Measurements from ENCODE around the gene BMP2K.

The BMP2K gene

DNA sequence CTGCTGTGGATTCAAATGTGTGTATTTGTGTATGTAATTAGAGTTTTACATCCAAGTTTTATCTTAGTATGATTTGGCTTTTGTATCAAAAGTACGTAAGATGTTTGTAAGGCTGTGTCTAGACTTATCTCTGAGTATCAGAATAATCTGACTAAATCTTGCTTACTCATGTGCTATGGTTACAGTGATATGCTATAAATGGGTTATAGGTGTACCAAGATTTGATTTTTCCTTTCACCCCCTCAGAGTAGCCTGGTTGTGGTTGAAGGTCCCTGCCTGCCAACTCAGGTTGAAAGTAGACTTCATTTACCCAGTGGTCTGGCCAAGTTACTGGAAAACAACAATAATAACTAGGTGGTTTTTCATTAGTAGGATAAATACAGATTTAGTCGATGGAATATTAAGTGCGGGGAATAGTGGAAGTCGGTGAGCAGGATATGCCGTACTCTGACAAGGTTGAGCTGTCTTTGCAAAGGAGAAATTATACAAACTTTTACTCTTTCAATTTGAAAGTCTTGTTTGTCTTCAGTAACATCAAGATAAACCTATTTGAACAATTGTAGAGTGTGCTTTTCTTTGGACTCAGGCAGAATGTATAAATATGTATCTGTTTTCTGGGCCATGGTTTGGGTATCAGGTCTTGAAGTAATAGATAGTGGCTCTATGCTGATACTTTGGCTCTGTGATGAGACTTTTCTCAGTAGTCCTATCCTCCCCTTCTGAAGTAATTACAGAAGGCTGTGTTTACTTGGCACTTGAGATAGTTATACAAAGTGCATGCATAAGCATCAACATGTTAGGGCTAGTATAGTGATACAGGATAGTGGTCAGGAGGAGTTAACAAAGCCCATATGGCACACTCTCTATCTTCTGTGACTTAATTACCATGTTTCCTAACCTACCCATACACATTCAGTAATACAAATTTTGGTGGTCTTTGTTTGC is 23.7 kb downstream of the BMP2K start:
- TF ChIP-seq, protein P1, sequence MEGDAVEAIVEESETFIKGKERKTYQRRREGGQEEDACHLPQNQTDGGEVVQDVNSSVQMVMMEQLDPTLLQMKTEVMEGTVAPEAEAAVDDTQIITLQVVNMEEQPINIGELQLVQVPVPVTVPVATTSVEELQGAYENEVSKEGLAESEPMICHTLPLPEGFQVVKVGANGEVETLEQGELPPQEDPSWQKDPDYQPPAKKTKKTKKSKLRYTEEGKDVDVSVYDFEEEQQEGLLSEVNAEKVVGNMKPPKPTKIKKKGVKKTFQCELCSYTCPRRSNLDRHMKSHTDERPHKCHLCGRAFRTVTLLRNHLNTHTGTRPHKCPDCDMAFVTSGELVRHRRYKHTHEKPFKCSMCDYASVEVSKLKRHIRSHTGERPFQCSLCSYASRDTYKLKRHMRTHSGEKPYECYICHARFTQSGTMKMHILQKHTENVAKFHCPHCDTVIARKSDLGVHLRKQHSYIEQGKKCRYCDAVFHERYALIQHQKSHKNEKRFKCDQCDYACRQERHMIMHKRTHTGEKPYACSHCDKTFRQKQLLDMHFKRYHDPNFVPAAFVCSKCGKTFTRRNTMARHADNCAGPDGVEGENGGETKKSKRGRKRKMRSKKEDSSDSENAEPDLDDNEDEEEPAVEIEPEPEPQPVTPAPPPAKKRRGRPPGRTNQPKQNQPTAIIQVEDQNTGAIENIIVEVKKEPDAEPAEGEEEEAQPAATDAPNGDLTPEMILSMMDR (IDR thresholded peaks at IDR 0.05; ENCODE audit: low read length, missing control alignments): no peak
- H3K4me3 ChIP-seq (replicated peaks; ENCODE audit: low read depth, low read length): no peak overlapping the region
- DNase-seq (ENCODE audit: low read depth): no peak

DNA sequence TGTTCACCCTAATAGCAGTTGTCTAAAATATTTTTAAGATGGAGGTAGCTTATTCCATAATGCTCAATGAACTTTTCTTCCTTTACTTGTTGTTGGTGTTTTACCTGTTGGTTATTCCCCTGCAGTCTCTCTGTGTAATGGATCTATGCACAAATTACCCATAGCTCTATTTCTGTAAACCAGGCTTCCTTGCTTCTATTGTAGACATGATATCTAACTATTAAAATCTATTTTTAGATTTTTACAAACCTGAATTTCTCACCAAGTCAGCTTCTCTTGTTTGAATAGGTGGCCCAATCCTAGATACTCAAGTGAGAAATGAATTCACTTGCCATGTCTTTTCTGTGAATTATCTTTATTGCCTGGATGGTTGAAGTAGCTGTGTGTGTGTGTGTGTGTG is 24.8 kb downstream of the BMP2K start:
- TF ChIP-seq, protein P1 (IDR thresholded peaks at IDR 0.05; ENCODE audit: low read length, missing control alignments): no peak
- H3K4me3 ChIP-seq (replicated peaks; ENCODE audit: low read depth, low read length): no peak overlapping the region
- no peak for DNase-seq (ENCODE audit: low read depth)

DNA sequence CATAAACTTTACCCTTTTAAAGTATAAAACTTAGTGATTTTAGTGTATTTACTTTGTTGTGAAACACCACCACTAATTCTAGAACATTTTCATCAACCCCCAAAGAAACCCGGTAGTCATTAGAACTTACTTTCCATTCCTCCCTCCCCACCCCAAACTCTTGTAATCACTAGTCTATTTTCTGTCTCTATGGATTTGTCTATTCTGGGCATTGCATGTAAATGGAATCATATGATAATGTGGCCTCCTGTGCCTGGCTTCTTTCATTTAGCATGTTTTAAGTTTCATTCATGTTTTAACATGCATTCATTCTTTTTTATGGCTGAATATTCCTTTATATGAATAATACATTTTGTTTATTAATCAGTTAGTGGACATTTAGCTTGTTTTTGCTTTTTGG is 27.8 kb downstream of the BMP2K start:
- no peak overlapping the region for H3K4me3 ChIP-seq (replicated peaks; ENCODE audit: low read depth, low read length)
- TF ChIP-seq, protein P1 (IDR thresholded peaks at IDR 0.05; ENCODE audit: low read length, missing control alignments): no peak
- no peak for DNase-seq (ENCODE audit: low read depth)

DNA sequence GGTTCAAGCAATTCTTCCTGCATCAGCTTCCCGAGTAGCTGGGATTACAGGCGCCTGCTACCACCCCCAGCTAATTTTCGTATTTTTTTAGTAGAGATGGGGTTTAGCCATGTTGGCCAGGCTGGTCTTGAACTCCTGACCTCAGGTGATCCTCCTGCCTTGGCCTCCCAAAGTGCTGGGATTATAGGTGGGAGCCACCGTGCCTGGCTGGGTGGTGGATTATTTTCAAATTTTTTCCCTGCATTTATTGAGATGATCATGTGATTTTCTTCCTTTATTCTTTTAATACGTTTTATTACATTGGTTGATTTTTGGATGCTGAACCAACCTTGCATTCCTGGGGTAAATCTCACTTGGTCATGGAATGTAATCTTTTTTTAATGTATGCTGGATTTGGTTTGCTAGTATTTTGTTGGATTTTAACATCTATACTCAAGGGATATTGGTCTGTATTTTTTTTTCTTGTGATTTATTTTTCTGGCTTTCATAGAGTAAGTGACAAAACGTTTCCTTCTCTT is 30.9 kb downstream of the BMP2K start:
- no peak for DNase-seq (ENCODE audit: low read depth)
- no peak overlapping the region for H3K4me3 ChIP-seq (replicated peaks; ENCODE audit: low read depth, low read length)
- TF ChIP-seq, protein P1 (IDR thresholded peaks at IDR 0.05; ENCODE audit: low read length, missing control alignments): no peak

DNA sequence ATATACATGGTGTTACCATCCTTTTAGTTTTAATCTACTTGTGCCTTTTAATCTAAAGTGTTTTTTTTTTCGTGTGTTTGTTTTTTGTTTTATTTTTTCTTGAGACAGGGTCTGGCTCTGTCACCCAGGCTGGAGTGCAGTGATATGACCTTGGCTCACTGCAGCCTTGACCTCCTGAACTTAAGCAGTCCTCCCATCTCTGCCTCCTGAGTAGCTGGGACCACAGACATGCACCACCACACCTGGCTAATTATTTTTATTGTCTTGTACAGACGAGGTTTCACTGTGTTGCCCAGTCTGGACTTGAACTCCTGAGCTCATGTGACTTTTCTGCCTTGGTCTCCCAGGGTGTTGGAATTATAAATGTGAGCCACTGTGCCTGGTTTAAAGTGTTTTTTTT is 33.1 kb downstream of the BMP2K start:
- TF ChIP-seq, protein P1 (IDR thresholded peaks at IDR 0.05; ENCODE audit: low read length, missing control alignments): no peak
- DNase-seq (ENCODE audit: low read depth): no peak
- no peak overlapping the region for H3K4me3 ChIP-seq (replicated peaks; ENCODE audit: low read depth, low read length)

DNA sequence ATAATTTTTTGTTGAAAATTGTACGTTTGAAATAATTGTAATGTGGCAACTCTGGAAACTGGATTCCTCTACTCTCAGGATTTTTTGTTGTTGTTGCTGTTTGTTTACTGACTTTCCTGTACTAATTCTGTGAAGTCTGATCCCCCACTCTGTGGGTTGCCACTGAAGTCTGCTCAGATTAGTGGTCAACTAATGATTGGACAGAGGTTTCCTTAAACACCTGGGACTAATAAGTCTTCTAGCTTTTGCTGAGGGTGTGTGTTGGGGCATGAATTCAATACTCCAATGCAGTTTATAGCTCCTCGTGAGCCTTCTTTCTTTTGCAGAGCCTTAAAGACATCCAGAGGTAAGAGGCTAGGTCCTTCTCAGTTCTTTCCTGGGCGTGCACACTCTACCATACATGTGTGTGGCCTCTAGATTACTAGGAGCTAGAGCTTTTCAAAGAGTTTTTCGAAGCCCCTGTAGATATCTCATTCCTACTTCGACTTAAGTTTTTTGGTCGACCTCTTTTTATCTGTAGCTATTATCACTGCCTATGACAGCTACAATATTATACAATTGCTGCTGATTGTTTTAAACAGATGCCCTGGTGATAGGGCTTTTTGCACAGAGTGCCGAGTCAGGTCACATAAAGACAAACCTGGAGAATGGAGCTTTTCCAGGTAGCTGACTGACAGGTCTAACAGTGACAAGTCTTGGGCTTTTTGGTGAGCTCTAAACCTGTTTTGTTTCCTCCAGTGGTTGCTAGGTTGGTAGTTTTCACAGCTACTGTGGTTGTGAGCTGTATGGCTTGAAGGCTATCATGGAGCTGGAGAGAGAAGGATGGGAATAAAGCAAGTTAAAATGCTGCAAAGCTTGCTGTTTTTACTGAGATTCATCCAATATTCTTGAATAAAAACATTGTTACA is 34.0 kb downstream of the BMP2K start:
- H3K4me3 ChIP-seq (replicated peaks; ENCODE audit: low read depth, low read length): no peak overlapping the region
- TF ChIP-seq, protein P1 (IDR thresholded peaks at IDR 0.05; ENCODE audit: low read length, missing control alignments): no peak

More for the DNA sequence above, 34.0 kb downstream of the BMP2K start:
- DNase-seq (ENCODE audit: low read depth): no peak
